Measurements from ENCODE around the gene BTNL8.

DNA sequence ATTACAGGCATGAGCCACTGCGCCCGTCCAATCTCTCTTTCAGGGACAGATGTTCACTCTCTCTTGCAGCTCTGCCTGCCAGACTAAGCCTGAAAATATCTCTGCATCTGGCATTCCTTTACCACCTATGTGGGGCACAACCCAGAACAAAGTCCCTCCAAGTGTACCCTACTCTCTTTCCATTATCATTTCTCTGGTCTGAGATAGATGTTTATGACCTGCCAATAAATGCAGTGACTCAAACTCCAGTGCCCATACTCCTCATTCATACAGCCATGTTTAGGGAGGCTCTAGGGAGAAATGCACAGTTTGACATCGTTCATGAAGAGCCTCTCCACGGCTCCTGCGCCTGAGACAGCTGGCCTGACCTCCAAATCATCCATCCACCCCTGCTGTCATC lies 89.6 kb downstream of the BTNL8 start, which contains the start of gene BTNL3:
- TF ChIP-seq, protein P1, sequence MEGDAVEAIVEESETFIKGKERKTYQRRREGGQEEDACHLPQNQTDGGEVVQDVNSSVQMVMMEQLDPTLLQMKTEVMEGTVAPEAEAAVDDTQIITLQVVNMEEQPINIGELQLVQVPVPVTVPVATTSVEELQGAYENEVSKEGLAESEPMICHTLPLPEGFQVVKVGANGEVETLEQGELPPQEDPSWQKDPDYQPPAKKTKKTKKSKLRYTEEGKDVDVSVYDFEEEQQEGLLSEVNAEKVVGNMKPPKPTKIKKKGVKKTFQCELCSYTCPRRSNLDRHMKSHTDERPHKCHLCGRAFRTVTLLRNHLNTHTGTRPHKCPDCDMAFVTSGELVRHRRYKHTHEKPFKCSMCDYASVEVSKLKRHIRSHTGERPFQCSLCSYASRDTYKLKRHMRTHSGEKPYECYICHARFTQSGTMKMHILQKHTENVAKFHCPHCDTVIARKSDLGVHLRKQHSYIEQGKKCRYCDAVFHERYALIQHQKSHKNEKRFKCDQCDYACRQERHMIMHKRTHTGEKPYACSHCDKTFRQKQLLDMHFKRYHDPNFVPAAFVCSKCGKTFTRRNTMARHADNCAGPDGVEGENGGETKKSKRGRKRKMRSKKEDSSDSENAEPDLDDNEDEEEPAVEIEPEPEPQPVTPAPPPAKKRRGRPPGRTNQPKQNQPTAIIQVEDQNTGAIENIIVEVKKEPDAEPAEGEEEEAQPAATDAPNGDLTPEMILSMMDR (conservative IDR thresholded peaks at IDR 0.05 in 1 of 2, IDR thresholded peaks at IDR 0.05 in 1 of 2; ENCODE audit: low read depth in 1 of 2, low read length in 2 of 2), result no peak
- TF ChIP-seq EZH2 (IDR thresholded peaks at IDR 0.05; ENCODE audit: low read length, missing control alignments), result no peak
